HepG2 (cell line): Measurements from ENCODE around the gene VPS13D. TPM values are rescaled to one million over a fixed set of nuclear protein-coding genes. Genes with fewer than 3 reads are reported as not detected.
A peak's percentile ranks its signal among the peaks of the same experiment; 100 is the strongest.

Experiments
- CBX2 ChIP-seq, 2 experiments: fragments of 200-600 bp in 1 of 2; sonication (generic); formaldehyde crosslinking in 1 of 2; IDR thresholded peaks; 2 replicates each; pipeline versions ENCODE4 v1.7.0 to v1.8.1; 2018 to 2022; ENCODE audit warnings: low read depth in 2 of 2, low read length in 1 of 2, mild to moderate bottlenecking in 1 of 2, missing genetic modification reagents in 1 of 2
- CHCHD3 ChIP-seq: sonication (generic); formaldehyde crosslinking; IDR thresholded peaks from 2 replicates; pipeline ENCODE4 v1.8.0; 2022; ENCODE audit warnings: mild to moderate bottlenecking, missing genetic modification reagents, moderate library complexity
- FOXA3 ChIP-seq: IDR thresholded peaks from 2 replicates; pipeline ENCODE4 v1.6.1; 2016; ENCODE audit warnings: missing genetic modification reagents, missing compliant biosample characterization
- KLF12 ChIP-seq: sonication (generic); formaldehyde crosslinking; IDR thresholded peaks from 2 replicates; pipeline ENCODE4 v1.4.0; 2020; ENCODE audit warnings: missing genetic modification reagents, borderline replicate concordance
- LCORL ChIP-seq, 2 experiments: fragments of 450-650 bp in 1 of 2; sonication (generic) in 1 of 2; formaldehyde crosslinking in 1 of 2; IDR thresholded peaks; 2 replicates each; pipeline versions ENCODE4 v1.5.0 to v1.6.1; 2017 to 2020; ENCODE audit warnings: antibody characterized with exemption in 1 of 2, missing genetic modification reagents in 1 of 2
- NR2F6 ChIP-seq, 2 experiments: IDR thresholded peaks; 2 replicates each; pipeline ENCODE4 v1.6.1; 2016; ENCODE audit warnings: antibody characterized with exemption in 1 of 2, mild to moderate bottlenecking in 1 of 2
- ZNF234 ChIP-seq: sonication (generic); formaldehyde crosslinking; conservative IDR thresholded peaks from 2 replicates; pipeline ENCODE4 v1.5.1; 2020; ENCODE audit warnings: mild to moderate bottlenecking, missing genetic modification reagents
- ZNF235 ChIP-seq: sonication (generic); formaldehyde crosslinking; IDR thresholded peaks from 2 replicates; pipeline ENCODE4 v1.8.1; 2023; ENCODE audit warnings: mild to moderate bottlenecking, missing genetic modification reagents, borderline replicate concordance
- ZNF570 ChIP-seq: sonication (generic); formaldehyde crosslinking; IDR thresholded peaks from 2 replicates; pipeline ENCODE4 v1.4.0; 2020; ENCODE audit warnings: mild to moderate bottlenecking, missing genetic modification reagents, borderline replicate concordance
- ZNF713 ChIP-seq: sonication (generic); formaldehyde crosslinking; IDR thresholded peaks from 2 replicates; pipeline ENCODE4 v1.4.0; 2020; ENCODE audit warnings: mild to moderate bottlenecking, missing genetic modification reagents
- ZNF724P ChIP-seq: sonication (generic); formaldehyde crosslinking; IDR thresholded peaks from 2 replicates; pipeline ENCODE4 v1.8.0; 2022; ENCODE audit warnings: missing genetic modification reagents, borderline replicate concordance
- polyA plus RNA-seq, 8 experiments: library from polyadenylated mRNA; depleted of rRNA in 3 of 8; stranded (reverse) in 7 of 8; unstranded in 1 of 8; fragments of >200 nt; fragmentation: Illumina TruSeq in 4 of 8; extraction: Trizol in 4 of 8; gene quantifications; 2 replicates each; pipeline versions ENCODE4 v1.2.1 to v1.2.3, GENCODE V29; 2011 to 2016; ENCODE audit warnings: low read depth in 4 of 8, missing spikeins in 1 of 8, mixed read lengths in 1 of 8; ENCODE audit not compliant: insufficient read depth in 1 of 8
- total RNA-seq, 5 experiments: library from RNA; depleted of rRNA; stranded (reverse); fragments of >200 nt; fragmentation: Illumina TruSeq; extraction: Trizol; gene quantifications; 2 replicates each; pipeline ENCODE4 v1.2.3, GENCODE V29; 2016; ENCODE audit warnings: low read depth in 1 of 5
- TF ChIP-seq, protein P1 (sequence below): fragments of 450-650 bp; IDR thresholded peaks from 2 replicates; pipeline ENCODE4 v1.6.1; 2017
- TF ChIP-seq, protein P2 (sequence below): sonication (generic); formaldehyde crosslinking; IDR thresholded peaks from 2 replicates; pipeline ENCODE4 v1.4.0; 2020; ENCODE audit warnings: low read depth, missing genetic modification reagents
- TF ChIP-seq, protein P3 (sequence below): sonication (generic); formaldehyde crosslinking; IDR thresholded peaks from 2 replicates; pipeline ENCODE4 v1.8.1; 2023; ENCODE audit warnings: mild to moderate bottlenecking, missing genetic modification reagents, borderline replicate concordance
- TF ChIP-seq, protein P4 (sequence below): sonication (generic); formaldehyde crosslinking; IDR thresholded peaks from 2 replicates; pipeline ENCODE4 v1.8.0; 2022; ENCODE audit warnings: missing genetic modification reagents, mild to moderate bottlenecking, borderline replicate concordance
- TF ChIP-seq, protein P5 (sequence below): sonication (generic); formaldehyde crosslinking; IDR thresholded peaks from 2 replicates; pipeline ENCODE4 v1.4.0; 2020; ENCODE audit warnings: missing genetic modification reagents

The VPS13D gene
- total and polyA plus RNA-seq, 2 of the 13 experiments (the other 11 are each of a cell fraction or from before 2014, with no cell fraction given) = 8.6 to 13.9 TPM

DNA sequence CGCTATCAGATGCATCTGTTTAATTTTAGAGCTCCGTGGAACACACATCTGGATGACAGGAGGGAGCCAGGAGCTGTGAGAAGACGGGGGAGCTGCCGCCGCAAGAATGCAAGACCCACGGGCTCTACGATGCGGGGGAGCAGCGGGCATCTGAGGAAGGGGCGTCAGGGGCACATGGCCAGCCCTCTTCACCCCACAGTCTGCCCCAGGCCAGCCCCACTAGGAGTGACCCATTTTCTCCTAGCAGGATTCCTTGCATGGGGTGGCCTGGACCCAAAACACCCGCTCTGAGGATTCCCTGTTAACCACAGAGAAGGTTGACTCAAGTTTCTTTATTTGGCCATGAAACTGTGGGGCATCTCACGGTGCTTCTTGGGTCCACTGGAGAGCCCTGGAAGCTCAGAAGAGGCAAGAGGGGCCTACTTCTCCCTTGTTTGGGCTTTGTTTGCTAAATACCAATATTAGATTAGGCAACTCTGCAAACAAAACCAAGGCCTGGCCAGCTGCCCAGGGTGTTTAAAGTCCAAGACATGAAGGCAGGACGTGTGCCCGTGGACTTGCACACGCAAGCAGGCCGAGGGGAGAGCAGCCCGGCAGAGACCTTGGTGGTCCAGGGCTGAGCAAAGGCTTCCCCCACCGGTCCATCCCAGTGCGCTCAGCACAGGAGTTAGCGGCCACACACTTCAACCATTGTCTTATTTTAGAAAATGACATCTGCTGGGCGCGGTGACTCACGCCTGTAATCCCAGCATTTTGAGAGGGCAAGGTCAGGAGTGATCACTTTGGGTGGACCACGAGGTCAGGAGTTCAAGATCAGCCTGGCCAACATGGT, 298.4 kb downstream of the VPS13D start (continued):
- TF ChIP-seq, protein P1, sequence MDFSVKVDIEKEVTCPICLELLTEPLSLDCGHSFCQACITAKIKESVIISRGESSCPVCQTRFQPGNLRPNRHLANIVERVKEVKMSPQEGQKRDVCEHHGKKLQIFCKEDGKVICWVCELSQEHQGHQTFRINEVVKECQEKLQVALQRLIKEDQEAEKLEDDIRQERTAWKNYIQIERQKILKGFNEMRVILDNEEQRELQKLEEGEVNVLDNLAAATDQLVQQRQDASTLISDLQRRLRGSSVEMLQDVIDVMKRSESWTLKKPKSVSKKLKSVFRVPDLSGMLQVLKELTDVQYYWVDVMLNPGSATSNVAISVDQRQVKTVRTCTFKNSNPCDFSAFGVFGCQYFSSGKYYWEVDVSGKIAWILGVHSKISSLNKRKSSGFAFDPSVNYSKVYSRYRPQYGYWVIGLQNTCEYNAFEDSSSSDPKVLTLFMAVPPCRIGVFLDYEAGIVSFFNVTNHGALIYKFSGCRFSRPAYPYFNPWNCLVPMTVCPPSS = no peak
- TF ChIP-seq CBX2 (IDR thresholded peaks at IDR 0.05; ENCODE audit: low read depth, low read length) = no peak
- TF ChIP-seq CBX2 (CRISPR knock-in tag; IDR thresholded peaks at IDR 0.05; ENCODE audit: low read depth) = peak; percentile 59; the same call in 1 of the 2 replicates
- TF ChIP-seq, protein P2, sequence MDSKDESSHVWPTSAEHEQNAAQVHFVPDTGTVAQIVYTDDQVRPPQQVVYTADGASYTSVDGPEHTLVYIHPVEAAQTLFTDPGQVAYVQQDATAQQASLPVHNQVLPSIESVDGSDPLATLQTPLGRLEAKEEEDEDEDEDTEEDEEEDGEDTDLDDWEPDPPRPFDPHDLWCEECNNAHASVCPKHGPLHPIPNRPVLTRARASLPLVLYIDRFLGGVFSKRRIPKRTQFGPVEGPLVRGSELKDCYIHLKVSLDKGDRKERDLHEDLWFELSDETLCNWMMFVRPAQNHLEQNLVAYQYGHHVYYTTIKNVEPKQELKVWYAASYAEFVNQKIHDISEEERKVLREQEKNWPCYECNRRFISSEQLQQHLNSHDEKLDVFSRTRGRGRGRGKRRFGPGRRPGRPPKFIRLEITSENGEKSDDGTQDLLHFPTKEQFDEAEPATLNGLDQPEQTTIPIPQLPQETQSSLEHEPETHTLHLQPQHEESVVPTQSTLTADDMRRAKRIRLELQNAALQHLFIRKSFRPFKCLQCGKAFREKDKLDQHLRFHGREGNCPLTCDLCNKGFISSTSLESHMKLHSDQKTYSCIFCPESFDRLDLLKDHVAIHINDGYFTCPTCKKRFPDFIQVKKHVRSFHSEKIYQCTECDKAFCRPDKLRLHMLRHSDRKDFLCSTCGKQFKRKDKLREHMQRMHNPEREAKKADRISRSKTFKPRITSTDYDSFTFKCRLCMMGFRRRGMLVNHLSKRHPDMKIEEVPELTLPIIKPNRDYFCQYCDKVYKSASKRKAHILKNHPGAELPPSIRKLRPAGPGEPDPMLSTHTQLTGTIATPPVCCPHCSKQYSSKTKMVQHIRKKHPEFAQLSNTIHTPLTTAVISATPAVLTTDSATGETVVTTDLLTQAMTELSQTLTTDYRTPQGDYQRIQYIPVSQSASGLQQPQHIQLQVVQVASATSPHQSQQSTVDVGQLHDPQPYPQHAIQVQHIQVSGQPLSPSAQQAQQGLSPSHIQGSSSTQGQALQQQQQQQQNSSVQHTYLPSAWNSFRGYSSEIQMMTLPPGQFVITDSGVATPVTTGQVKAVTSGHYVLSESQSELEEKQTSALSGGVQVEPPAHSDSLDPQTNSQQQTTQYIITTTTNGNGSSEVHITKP (CRISPR knock-in tag) = peak; percentile 85; the same call in 1 of the 2 replicates
- TF ChIP-seq CHCHD3 = no peak
- peak; percentile 86 for TF ChIP-seq KLF12 (CRISPR knock-in tag)
- TF ChIP-seq, protein P3, sequence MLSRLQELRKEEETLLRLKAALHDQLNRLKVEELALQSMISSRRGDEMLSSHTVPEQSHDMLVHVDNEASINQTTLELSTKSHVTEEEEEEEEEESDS (CRISPR knock-in tag) = no peak
- TF ChIP-seq ZNF724P (CRISPR knock-in tag) = peak; percentile 89; the same call in 1 of the 2 replicates
- peak; percentile 51; the same call in 1 of the 2 replicates for TF ChIP-seq LCORL (IDR thresholded peaks at IDR 0.05)
- TF ChIP-seq LCORL (CRISPR knock-in tag; IDR thresholded peaks at IDR 0.05) = peak; percentile 99
- peak; percentile 97 for TF ChIP-seq FOXA3 (CRISPR knock-in tag)
- TF ChIP-seq, protein P4, sequence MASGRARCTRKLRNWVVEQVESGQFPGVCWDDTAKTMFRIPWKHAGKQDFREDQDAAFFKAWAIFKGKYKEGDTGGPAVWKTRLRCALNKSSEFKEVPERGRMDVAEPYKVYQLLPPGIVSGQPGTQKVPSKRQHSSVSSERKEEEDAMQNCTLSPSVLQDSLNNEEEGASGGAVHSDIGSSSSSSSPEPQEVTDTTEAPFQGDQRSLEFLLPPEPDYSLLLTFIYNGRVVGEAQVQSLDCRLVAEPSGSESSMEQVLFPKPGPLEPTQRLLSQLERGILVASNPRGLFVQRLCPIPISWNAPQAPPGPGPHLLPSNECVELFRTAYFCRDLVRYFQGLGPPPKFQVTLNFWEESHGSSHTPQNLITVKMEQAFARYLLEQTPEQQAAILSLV = peak; percentile 72; the same call in 1 of the 2 replicates
- TF ChIP-seq ZNF234 (CRISPR knock-in tag) = no peak
- no peak for TF ChIP-seq ZNF713 (CRISPR knock-in tag)
- TF ChIP-seq, protein P5, sequence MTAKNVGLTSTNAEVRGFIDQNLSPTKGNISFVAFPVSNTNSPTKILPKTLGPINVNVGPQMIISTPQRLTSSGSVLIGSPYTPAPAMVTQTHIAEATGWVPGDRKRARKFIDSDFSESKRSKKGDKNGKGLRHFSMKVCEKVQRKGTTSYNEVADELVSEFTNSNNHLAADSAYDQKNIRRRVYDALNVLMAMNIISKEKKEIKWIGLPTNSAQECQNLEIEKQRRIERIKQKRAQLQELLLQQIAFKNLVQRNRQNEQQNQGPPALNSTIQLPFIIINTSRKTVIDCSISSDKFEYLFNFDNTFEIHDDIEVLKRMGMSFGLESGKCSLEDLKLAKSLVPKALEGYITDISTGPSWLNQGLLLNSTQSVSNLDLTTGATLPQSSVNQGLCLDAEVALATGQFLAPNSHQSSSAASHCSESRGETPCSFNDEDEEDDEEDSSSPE (CRISPR knock-in tag) = peak; percentile 33; the same call in 1 of the 2 replicates
- no peak for TF ChIP-seq ZNF570 (CRISPR knock-in tag)
- TF ChIP-seq NR2F6 (IDR thresholded peaks at IDR 0.05) = peak; percentile 93
- peak; percentile 94 for TF ChIP-seq NR2F6 (CRISPR knock-in tag; IDR thresholded peaks at IDR 0.05)
- no peak for TF ChIP-seq ZNF235 (CRISPR knock-in tag)
